ENCODE measurements around the gene SEMA4C. TPM values are rescaled to one million over a fixed set of nuclear protein-coding genes. Genes with fewer than 3 reads are reported as not detected.

SEMA4C gene
- total and polyA plus RNA-seq, 8 donors, result 25.9 to 60.2 (median 43.9) TPM

DNA sequence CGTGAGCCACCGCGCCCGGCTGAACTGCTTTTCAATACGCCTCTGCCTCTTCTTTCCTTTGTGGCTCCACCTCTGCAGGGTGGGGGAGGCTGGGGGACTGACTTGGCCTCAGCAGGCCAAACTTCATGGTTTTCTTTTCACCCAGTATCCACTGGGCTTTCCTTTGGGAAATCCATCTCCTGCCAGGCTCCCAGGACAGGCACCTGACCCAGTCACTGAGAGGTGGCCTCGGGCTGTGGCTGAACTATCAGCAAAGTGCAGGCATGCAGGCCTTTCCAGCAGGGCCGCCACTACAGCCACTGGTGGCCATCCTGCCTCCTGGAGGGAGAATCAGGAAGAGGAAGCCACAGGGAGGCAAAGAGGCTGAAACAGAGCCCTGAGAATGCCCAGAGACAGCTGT lies 33.4 kb upstream of the SEMA4C start:
- Histone ChIP-seq H3K36me3 (no peaks in the 10 kb centered on the region), H3K4me1 (peaks cover 5 to 12% of the 10 kb centered on the region in 2 donors), H3K9me3 (no peaks in the 10 kb centered on the region), H3K27ac (no peak overlapping the region), H3K4me3 (no peak overlapping the region), H3K27me3 (no peaks in the 10 kb centered on the region)
- intact Hi-C loops (cut with DNase I), result no loop called here
- ATAC-seq (no peak), DNase-seq (no peak)
- TF ChIP-seq, protein P1, sequence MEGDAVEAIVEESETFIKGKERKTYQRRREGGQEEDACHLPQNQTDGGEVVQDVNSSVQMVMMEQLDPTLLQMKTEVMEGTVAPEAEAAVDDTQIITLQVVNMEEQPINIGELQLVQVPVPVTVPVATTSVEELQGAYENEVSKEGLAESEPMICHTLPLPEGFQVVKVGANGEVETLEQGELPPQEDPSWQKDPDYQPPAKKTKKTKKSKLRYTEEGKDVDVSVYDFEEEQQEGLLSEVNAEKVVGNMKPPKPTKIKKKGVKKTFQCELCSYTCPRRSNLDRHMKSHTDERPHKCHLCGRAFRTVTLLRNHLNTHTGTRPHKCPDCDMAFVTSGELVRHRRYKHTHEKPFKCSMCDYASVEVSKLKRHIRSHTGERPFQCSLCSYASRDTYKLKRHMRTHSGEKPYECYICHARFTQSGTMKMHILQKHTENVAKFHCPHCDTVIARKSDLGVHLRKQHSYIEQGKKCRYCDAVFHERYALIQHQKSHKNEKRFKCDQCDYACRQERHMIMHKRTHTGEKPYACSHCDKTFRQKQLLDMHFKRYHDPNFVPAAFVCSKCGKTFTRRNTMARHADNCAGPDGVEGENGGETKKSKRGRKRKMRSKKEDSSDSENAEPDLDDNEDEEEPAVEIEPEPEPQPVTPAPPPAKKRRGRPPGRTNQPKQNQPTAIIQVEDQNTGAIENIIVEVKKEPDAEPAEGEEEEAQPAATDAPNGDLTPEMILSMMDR (IDR thresholded peaks at IDR 0.05), result no peak

DNA sequence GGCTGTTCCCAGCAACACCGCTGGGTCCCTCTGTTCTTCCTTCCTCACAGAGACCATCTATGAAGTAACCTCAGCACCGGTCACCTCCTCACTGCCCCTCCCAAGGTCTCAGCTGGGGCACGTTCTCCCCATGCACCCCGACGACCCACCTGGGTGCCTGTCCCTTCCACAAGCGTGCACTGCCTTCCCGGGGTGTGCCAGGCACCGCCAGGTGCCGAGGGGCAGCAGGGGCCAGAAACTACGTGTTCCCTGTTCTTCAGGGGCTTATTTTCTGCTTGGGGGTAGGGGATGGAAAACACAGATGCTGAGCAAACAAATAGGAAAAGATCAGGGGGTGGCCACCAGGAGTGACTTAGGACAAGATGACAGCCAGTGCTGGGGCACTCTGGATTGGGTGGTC lies 30.4 kb upstream of the SEMA4C start:
- intact Hi-C loops (cut with DNase I), result no loop called here
- no peak for DNase-seq
- TF ChIP-seq, protein P1 (IDR thresholded peaks at IDR 0.05), result no peak
- ATAC-seq, result no peak
- no peaks in the 10 kb centered on the region for H3K36me3 ChIP-seq
- no peak overlapping the region for H3K27ac ChIP-seq
- H3K4me1 ChIP-seq, result peaks cover 0 to 8% of the 10 kb centered on the region in 2 donors
- H3K4me3 ChIP-seq, result no peak overlapping the region
- H3K27me3 ChIP-seq, result no peaks in the 10 kb centered on the region
- no peaks in the 10 kb centered on the region for H3K9me3 ChIP-seq

DNA sequence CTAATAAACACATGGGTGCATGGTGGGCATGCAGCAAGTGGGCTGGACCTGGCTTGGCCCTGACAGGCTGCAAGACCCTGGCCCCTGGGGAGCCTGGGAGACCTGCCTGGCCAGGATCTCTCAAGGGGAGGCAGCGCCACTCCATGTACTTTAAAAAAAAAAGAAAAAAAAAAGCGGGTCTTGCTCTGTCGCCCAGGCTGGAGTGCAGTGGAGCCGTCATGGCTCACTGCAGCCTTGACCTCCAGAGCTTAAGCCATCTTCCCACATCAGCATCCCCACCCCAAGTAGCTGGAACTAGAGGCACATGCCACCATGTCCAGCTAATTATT lies 29.5 kb upstream of the SEMA4C start:
- intact Hi-C loops (cut with DNase I), result no loop called here
- DNase-seq (no peak), ATAC-seq (no peak)
- Histone ChIP-seq H3K36me3 (no peaks in the 10 kb centered on the region), H3K9me3 (no peaks in the 10 kb centered on the region), H3K27me3 (no peaks in the 10 kb centered on the region), H3K4me3 (no peak overlapping the region), H3K27ac (no peak overlapping the region), H3K4me1 (peaks cover 0 to 8% of the 10 kb centered on the region in 2 donors)
- TF ChIP-seq, protein P1 (IDR thresholded peaks at IDR 0.05), result no peak

DNA sequence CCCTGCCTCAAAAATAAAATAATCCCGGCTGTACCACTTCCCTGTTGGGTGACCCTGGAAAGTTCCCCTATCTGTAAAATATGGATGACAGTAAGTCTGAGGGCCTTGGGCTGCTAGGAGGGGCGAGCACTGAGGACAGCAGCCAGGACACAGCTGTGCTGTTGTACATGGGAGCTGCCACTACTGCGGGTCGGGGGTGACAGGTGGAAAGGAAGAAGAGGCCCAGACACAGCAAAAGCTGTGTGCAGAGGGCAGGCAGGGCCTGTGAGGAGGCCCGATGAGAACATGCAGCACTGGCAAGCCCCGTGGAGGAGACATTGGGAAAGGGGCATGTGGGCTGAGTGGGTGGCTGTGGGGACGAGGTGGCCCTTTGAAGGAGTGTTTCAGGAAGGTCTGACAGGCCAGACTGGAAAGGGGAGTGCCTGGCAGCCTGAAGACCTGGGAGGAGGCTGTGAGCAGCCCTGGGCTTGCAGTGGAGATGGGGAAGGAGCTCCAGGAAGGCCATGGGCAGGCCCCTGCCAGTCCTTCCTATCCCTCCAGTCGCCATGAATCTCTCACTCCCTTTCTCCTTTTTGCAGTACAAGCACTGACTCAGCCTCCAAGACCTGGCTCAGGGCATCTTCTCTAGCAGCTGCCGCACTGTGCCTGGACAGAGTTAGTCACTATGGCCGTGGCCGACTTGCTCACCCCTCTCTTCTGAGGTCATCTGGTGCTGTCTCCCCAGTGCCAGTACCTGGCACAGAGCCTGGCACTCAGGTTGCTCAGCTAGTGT lies 28.9 kb upstream of the SEMA4C start:
- Histone ChIP-seq H3K4me3 (no peak overlapping the region), H3K27ac (no peak overlapping the region), H3K36me3 (no peaks in the 10 kb centered on the region), H3K27me3 (no peaks in the 10 kb centered on the region), H3K9me3 (no peaks in the 10 kb centered on the region), H3K4me1 (peaks cover 0 to 8% of the 10 kb centered on the region in 2 donors)
- ATAC-seq (peak; percentile 17), DNase-seq (no peak)
- TF ChIP-seq, protein P1 (IDR thresholded peaks at IDR 0.05), result no peak
- intact Hi-C loops (cut with DNase I), result no loop called here

DNA sequence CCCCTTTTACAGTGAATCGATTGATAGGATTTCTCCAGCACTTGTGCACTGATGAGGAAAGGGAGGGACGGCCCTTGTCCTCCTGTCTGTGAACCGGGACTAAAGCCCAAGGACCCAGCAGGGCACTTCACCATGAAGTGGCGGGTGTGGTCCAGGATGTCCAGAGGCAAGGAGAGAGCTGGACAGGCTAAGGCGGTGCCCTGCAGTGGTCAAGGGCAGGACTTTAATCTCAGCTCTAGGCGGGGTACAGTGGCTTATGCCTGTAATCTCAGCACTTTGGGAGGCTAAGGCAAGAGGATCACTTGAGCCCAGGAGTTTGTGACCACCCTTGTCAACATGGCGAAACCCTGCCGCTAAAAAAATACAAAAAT lies 28.2 kb upstream of the SEMA4C start:
- H3K27me3 ChIP-seq, result no peaks in the 10 kb centered on the region
- ATAC-seq, result peak; percentile 83
- H3K4me1 ChIP-seq, result peaks cover 0 to 8% of the 10 kb centered on the region in 2 donors
- H3K27ac ChIP-seq, result no peak overlapping the region
- peak in 1 of 4 donors; percentile 75 for DNase-seq
- TF ChIP-seq, protein P1 (IDR thresholded peaks at IDR 0.05), result no peak
- no peaks in the 10 kb centered on the region for H3K36me3 ChIP-seq
- no peaks in the 10 kb centered on the region for H3K9me3 ChIP-seq
- no peak overlapping the region for H3K4me3 ChIP-seq
- intact Hi-C loops (cut with DNase I), result no loop called here
